ENCODE results near the gene TSKU. TPM values are rescaled to one million over a fixed set of nuclear protein-coding genes. Genes with fewer than 3 reads are reported as not detected.
"Not testable (repeated sequence)": the region's sequence is repeated elsewhere in the genome, so short reads cannot be mapped to it uniquely, and the experiment has no call there.

The TSKU gene, protein sequence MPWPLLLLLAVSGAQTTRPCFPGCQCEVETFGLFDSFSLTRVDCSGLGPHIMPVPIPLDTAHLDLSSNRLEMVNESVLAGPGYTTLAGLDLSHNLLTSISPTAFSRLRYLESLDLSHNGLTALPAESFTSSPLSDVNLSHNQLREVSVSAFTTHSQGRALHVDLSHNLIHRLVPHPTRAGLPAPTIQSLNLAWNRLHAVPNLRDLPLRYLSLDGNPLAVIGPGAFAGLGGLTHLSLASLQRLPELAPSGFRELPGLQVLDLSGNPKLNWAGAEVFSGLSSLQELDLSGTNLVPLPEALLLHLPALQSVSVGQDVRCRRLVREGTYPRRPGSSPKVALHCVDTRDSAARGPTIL
- 100 to 1,000 TPM; 153 to 281 (median 161) TPM for total RNA-seq

DNA sequence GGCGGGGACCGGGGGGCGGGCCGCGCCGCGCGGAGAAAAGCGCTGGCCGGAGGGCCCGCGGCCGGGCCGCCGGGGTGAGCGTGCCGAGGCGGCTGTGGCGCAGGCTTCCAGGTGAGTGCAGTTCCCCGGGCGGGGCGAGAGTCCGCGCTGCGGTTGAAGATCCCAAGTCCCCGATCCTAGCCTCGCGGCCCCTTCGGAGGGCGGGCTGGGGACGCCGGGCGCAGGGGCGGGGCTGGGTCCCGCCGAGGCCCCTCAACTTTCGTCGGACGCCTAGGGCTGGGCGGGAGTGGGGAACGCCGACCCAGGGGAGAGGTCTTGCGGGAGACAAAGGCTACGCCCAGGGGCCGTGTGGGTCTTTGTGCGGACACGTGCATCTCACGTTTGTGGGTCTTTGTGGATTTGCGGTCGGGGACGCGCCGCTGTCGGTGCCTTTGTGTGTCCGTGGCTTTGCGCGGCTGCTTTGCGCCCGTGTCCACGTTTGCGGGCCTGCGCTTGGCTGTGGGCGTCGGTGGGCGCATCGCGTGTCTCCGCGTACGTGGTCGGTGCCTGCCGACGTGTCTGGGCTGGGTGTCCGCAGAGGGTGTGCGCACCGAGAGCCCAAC, at the start of gene TSKU:
TSKU (plus strand) TSS at position 63 of the 602 bp plus-strand sequence. CDS start 12,261 bp downstream, outside the sequence.
- no peak for DNase-seq (ENCODE audit: low spot score)
- ATAC-seq (ENCODE audit: low FRiP score), result peak; percentile 7
- TF ChIP-seq, protein P1, sequence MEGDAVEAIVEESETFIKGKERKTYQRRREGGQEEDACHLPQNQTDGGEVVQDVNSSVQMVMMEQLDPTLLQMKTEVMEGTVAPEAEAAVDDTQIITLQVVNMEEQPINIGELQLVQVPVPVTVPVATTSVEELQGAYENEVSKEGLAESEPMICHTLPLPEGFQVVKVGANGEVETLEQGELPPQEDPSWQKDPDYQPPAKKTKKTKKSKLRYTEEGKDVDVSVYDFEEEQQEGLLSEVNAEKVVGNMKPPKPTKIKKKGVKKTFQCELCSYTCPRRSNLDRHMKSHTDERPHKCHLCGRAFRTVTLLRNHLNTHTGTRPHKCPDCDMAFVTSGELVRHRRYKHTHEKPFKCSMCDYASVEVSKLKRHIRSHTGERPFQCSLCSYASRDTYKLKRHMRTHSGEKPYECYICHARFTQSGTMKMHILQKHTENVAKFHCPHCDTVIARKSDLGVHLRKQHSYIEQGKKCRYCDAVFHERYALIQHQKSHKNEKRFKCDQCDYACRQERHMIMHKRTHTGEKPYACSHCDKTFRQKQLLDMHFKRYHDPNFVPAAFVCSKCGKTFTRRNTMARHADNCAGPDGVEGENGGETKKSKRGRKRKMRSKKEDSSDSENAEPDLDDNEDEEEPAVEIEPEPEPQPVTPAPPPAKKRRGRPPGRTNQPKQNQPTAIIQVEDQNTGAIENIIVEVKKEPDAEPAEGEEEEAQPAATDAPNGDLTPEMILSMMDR (IDR thresholded peaks at IDR 0.05), result no peak

DNA sequence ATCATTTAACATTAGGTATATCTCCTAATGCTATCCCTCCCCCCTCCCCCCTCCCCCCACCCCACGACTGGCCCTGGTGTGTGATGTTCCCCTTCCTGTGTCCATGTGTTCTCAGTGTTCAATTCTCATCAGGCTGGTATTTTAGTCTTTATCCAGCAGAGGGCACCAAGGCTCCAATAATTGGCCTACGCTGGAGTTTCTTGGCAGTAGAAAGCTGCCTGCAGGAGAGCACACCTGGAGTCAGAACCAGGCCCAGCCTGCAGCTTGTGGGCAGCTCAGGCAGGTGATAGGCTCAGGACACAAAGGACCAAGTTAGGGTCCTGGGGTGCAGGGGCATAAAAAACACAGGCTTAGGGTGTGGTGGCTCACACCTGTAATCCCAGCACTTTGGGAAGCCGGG, 49.2 kb upstream of the TSKU start:
- TF ChIP-seq, protein P1 (IDR thresholded peaks at IDR 0.05), result peak in 1 of 3 donors; percentile 20
- peak; percentile 67 for ATAC-seq (ENCODE audit: low FRiP score)
- not testable (repeated sequence) for DNase-seq (ENCODE audit: low spot score)

DNA sequence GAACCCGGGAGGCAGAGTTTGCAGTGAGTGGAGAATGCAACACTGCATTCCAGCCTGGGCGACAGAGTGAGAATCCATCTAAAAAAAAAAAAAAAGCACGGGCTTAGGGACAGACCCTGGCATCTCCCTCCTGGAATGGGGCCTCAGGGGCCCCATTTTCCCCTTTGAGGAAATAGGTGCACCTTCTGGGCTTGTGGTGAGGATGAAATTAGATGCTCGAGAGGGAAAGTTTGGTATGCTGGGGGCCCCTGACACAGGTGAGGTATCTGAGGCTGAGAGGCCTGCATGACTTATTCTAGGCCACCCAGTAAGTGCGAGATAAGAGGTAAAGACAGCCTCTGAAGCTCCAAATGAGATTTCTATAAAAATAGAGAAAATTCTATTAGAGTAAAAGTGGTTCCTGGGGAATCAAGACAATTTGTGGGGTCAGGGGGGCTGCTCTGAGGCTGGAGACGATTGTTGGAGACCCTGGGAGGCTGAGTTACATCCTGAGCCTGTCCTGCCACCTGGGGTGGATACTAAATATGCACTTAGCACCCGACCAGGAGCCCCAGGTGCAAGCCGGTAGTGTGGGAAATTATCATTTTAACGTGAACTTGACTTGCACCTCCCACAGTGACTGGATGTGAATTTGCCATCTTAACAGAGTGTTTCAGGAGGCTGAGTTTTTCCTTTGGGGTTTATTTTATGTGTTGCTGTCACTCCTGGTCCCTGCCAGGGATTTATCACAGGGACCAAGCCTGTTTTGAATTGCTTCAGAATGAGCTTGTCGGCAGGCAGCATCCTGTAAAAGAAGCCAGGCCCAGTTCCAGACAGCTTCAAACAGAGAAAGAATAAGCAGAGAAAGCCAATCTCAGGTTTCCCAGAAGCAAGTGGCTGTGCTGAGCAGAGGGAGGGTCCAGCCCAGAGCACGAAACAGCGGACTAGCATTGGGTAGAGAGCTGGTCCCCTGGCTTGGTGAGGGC, 48.4 kb upstream of the TSKU start:
- TF ChIP-seq, protein P1 (IDR thresholded peaks at IDR 0.05), result no peak
- no peak for ATAC-seq (ENCODE audit: low FRiP score)
- DNase-seq (ENCODE audit: low spot score), result no peak

DNA sequence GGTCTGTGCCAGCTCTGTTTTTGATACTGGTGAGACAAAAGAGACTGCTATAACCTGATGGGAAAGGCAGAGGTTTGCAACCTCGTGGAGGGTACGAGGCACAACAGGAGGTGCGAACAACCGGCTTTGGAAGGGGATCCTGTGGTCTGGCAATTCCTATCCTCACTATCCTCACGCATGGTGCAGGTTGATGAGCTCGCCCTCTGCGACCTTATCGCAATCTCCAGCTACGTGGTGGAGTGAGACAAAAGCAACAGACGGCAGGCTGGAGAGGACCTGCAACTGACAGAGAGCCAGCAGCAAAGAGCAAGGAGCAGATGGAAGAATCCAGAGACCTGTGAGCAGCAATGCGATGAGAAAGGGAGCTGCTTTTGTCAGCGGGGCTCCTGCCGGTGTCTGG, 47.3 kb upstream of the TSKU start:
- no peak for DNase-seq (ENCODE audit: low spot score)
- TF ChIP-seq, protein P1 (IDR thresholded peaks at IDR 0.05), result no peak
- no peak for ATAC-seq (ENCODE audit: low FRiP score)

DNA sequence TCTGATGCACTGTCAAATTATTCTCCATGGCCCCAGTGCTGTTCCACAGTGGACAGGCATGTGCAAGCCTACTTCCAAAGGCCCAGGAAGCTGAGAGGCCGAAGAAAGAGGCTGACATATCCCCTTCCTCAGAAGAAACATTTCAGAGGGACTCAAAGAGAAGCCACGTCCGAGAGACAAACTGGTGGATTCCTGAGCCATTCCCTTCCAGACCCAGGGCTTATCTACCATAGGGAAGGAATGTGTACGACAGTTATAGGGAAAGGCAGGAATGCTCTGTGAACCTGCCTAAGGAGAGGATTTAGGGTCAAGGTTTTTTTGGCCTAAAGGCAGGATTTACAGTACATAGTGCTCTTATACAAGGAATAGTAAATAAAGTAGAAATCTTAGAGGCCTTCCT, 46.9 kb upstream of the TSKU start:
- TF ChIP-seq, protein P1 (IDR thresholded peaks at IDR 0.05), result no peak
- no peak for DNase-seq (ENCODE audit: low spot score)
- no peak for ATAC-seq (ENCODE audit: low FRiP score)

DNA sequence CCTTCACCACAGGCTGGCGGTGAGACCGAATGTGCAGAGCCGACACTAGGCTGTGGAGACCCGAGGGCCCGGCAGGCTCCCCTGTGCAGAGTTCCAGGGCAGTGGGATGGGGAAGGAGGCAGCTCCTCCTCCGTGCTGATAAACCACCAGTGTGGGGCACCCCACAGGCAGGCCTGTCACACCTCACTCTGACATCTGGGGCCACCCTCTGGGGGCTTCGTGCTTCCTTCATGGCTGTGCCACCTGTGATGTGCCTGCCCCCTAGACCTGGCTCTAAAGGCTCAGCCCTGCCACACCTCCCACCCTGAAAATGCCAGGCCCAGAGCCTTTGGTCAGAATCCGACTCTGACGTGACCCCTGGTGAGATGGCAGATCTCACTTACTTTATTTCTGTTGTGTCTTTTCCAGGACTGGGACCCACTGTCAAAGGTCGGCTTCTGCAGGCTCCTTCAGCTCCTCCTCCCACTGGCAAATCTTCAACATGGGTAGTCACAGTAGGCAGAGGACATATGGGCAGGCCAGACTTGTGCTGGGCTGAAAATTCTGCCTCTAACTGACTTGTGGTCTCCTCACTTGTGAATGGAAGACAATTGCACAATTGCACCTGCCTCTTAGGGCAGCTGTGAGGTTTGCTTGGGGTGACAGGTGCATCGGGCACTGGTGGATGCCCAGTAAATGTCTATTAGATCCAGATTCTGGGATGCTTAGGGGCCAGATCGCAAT, 46.2 kb upstream of the TSKU start:
- ATAC-seq (ENCODE audit: low FRiP score), result no peak
- TF ChIP-seq, protein P1 (IDR thresholded peaks at IDR 0.05), result no peak
- DNase-seq (ENCODE audit: low spot score), result no peak

Data from omental fat pad (tissue), 4 donors.